Sigmoid colon (tissue), 7 donors: Measurements from ENCODE around the gene TNIP2. TPM values are rescaled to one million over a fixed set of nuclear protein-coding genes. Genes with fewer than 3 reads are reported as not detected.
"Not testable (repeated sequence)": the region's sequence is repeated elsewhere in the genome, so short reads cannot be mapped to it uniquely, and the experiment has no call there.

ENCODE experiments used
- DNase-seq: peaks from one replicate; pipeline ENCODE4 v3.0.0-alpha.2; 2019
- H3K27ac ChIP-seq, 4 donors: fragments of 200-600 bp; sonication (generic); one replicate each; pipeline ENCODE4 v1.5.1; 2016 to 2019; ENCODE audit warnings: mild to moderate bottlenecking in 1 of 4
- H3K27me3 ChIP-seq, 3 donors: fragments of 200-600 bp; sonication (generic); one replicate each; pipeline ENCODE4 v1.5.1; 2019; ENCODE audit warnings: mild to moderate bottlenecking in 1 of 3
- H3K36me3 ChIP-seq, 4 donors: fragments of 200-600 bp; sonication (generic); one replicate each; pipeline ENCODE4 v1.5.1; 2016 to 2019
- H3K4me1 ChIP-seq, 4 donors: fragments of 200-600 bp; sonication (generic); one replicate each; pipeline ENCODE4 v1.5.1; 2017 to 2019
- H3K4me3 ChIP-seq, 4 donors: fragments of 200-600 bp; sonication (generic); one replicate each; pipeline ENCODE4 v1.5.1; 2017 to 2019; ENCODE audit warnings: mild to moderate bottlenecking in 2 of 4, moderate library complexity in 1 of 4
- H3K9me3 ChIP-seq, 4 donors: fragments of 200-600 bp in 3 of 4; sonication (generic) in 3 of 4; one replicate each; pipeline versions ENCODE4 v1.5.1 to v1.6.1; 2013 to 2019
- CTCF ChIP-seq, 4 experiments: fragments of 450-650 bp in 3 of 4; fragments of 200-600 bp in 1 of 4; IDR thresholded peaks; one replicate each; pipeline ENCODE4 v1.5.1; 2016 to 2019; ENCODE audit warnings: antibody characterized with exemption in 4 of 4, mild to moderate bottlenecking in 3 of 4, moderate library complexity in 2 of 4
- EP300 ChIP-seq, 4 donors: sonication (generic); formaldehyde crosslinking; IDR thresholded peaks; one replicate each; pipeline ENCODE4 v1.6.1; 2017; ENCODE audit warnings: antibody characterized with exemption in 4 of 4
- POLR2A ChIP-seq, 2 donors: fragments of 450-650 bp; IDR thresholded peaks; one replicate each; pipeline ENCODE4 v1.6.1; 2016; ENCODE audit warnings: antibody characterized with exemption in 2 of 2, mild to moderate bottlenecking in 2 of 2, moderate library complexity in 2 of 2
- POLR2AphosphoS5 ChIP-seq, 4 donors: sonication (generic); formaldehyde crosslinking; IDR thresholded peaks; one replicate each; pipeline ENCODE4 v1.6.1; 2017; ENCODE audit warnings: antibody characterized with exemption in 4 of 4
- whole genome bisulfite sequencing, 2 donors: extraction: QIAGEN DNeasy Blood & Tissue Kit; methylation state at CpG; one replicate each; pipeline ENCODE4 v1.1.7; 2013; 5-methylcytosine and 5-hydroxymethylcytosine counted together
- intact Hi-C: fragments of 100-400 bp; cut with DNase I; formaldehyde crosslinking; loops from one replicate; pipeline ENCODE4 v1.15.1; 2023
- polyA plus RNA-seq, 3 donors: library from polyadenylated mRNA; stranded (reverse); fragments of 200-250 nt; gene quantifications; one replicate each; pipeline ENCODE4 v1.2.3, GENCODE V29; 2013
- total RNA-seq, 4 donors: library from RNA; depleted of rRNA; stranded (reverse); fragments of >200 nt; gene quantifications; one replicate each; pipeline ENCODE4 v1.1.0, GENCODE V29; 2016
- donor health status: healthy with polysubstance abuse.
- donor health status: Bipolar disorder and iron deficiency.
- donor health status: healthy.

Gene TNIP2
- total and polyA plus RNA-seq, 7 donors: 51.7 to 68.8 (median 65.0) TPM

GRCh38 chr4:2742081-2742822 lies 13.9 kb downstream of the TNIP2 start:
- H3K27me3 ChIP-seq: no peaks in the 10 kb centered on the region
- H3K9me3 ChIP-seq: no peaks in the 10 kb centered on the region
- TF ChIP-seq EP300 (IDR thresholded peaks at IDR 0.05): no peak
- no peak for TF ChIP-seq CTCF (IDR thresholded peaks at IDR 0.05)
- no peak for TF ChIP-seq POLR2AphosphoS5 (IDR thresholded peaks at IDR 0.05)
- no peak for TF ChIP-seq POLR2A (IDR thresholded peaks at IDR 0.05)
- no peaks in the 10 kb centered on the region for H3K4me1 ChIP-seq
- WGBS, 2 donors: 92 to 94% methylated on average over 27 of the region's 27 CpGs
- no peak for DNase-seq
- intact Hi-C loops: no loop called here
- no peak overlapping the region for H3K27ac ChIP-seq
- H3K4me3 ChIP-seq: no peak overlapping the region
- peaks cover 24 to 59% (median 37%) of the 10 kb centered on the region in 4 donors for H3K36me3 ChIP-seq

GRCh38 chr4:2741626-2742025 lies 14.5 kb downstream of the TNIP2 start:
- H3K36me3 ChIP-seq: peaks cover 18 to 52% (median 30%) of the 10 kb centered on the region in 4 donors
- intact Hi-C loops: no loop called here
- no peaks in the 10 kb centered on the region for H3K9me3 ChIP-seq
- no peak for DNase-seq
- no peaks in the 10 kb centered on the region for H3K4me1 ChIP-seq
- H3K4me3 ChIP-seq: no peak overlapping the region
- no peak for TF ChIP-seq CTCF (IDR thresholded peaks at IDR 0.05)
- no peak for TF ChIP-seq POLR2AphosphoS5 (IDR thresholded peaks at IDR 0.05)
- no peak for TF ChIP-seq EP300 (IDR thresholded peaks at IDR 0.05)
- no peak for TF ChIP-seq POLR2A (IDR thresholded peaks at IDR 0.05)
- H3K27ac ChIP-seq: no peak overlapping the region
- H3K27me3 ChIP-seq: no peaks in the 10 kb centered on the region
- 90 to 93% methylated on average over 9 of the region's 9 CpGs for WGBS, 2 donors

GRCh38 chr4:2738296-2738695 lies 17.8 kb downstream of the TNIP2 start:
- DNase-seq, H3K9me3 ChIP-seq, H3K27me3 ChIP-seq, H3K27ac ChIP-seq, H3K4me3 ChIP-seq, H3K4me1 ChIP-seq, intact Hi-C loops: not testable (repeated sequence)
- WGBS, 2 donors: 98% methylated on average over 2 of the region's 2 CpGs
- peaks cover 4 to 29% (median 6%) of the 10 kb centered on the region in 4 donors for H3K36me3 ChIP-seq

- Histone ChIP-seq H3K27ac (no peak overlapping the region), H3K4me3 (no peak overlapping the region), H3K36me3 (peaks cover 10 to 32% (median 19%) of the 10 kb centered on the region in 4 donors), H3K27me3 (no peaks in the 10 kb centered on the region), H3K9me3 (no peaks in the 10 kb centered on the region), H3K4me1 (no peaks in the 10 kb centered on the region)
- DNase-seq: no peak
- intact Hi-C loops: no loop called here
- TF ChIP-seq EP300 (IDR thresholded peaks at IDR 0.05) (no peak), POLR2A (IDR thresholded peaks at IDR 0.05) (no peak), POLR2AphosphoS5 (IDR thresholded peaks at IDR 0.05) (no peak), CTCF (IDR thresholded peaks at IDR 0.05) (no peak)
Observed at GRCh38 chr4:2735869-2736268, 20.3 kb downstream of the TNIP2 start.

- WGBS, 2 donors: 83 to 90% methylated on average over 1 of the region's 1 CpG
- Histone ChIP-seq H3K9me3 (no peaks in the 10 kb centered on the region), H3K27me3 (no peaks in the 10 kb centered on the region), H3K4me1 (no peaks in the 10 kb centered on the region), H3K27ac (no peak overlapping the region), H3K4me3 (no peak overlapping the region), H3K36me3 (peaks cover 10 to 40% (median 21%) of the 10 kb centered on the region in 4 donors)
- TF ChIP-seq EP300 (IDR thresholded peaks at IDR 0.05) (no peak), POLR2AphosphoS5 (IDR thresholded peaks at IDR 0.05) (no peak), POLR2A (IDR thresholded peaks at IDR 0.05) (no peak), CTCF (IDR thresholded peaks at IDR 0.05) (no peak)
- intact Hi-C loops: no loop called here
- DNase-seq: no peak
Observed at GRCh38 chr4:2734612-2735011, 21.5 kb downstream of the TNIP2 start.
